ENCODE results near the gene PHLDB1.
"Not testable (repeated sequence)": the region's sequence is repeated elsewhere in the genome, so short reads cannot be mapped to it uniquely, and the experiment has no call there.

Gene PHLDB1

DNA sequence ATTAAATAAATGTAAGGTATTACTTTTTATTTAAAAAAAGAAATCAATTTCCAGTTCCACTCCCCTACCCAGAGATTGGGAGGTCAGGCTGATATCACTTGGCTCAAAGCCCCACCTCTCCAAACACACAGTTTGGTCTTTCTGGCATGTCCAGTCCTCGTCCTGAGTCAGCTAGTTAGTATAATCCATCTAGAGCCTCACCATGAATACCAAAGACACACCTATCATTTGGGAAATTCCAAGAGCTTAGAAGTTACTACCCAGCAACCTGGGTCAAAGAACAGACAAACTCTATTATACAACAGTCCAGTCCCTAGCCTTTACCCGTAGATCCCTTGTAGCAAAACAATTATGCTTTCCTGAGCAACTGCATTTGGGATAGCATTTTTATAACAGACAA is 62.6 kb downstream of the PHLDB1 start:
- Histone ChIP-seq H3K4me1 (0 out of 20 replicates have a peak, but pooled peaks cover 0 to 5% (median 0%) of the 10 kb centered on the region in 10 experiments), H4K20me1 (no peaks in the 10 kb centered on the region), H3K4me3 (no peak overlapping the region), H3K4me2 (no peak overlapping the region), H3K9ac (no peak overlapping the region), H3K27ac (no peak overlapping the region), H3K9me3 (replicated peaks in 1 of 11) (peaks cover 0 to 17% (median 4%) of the 10 kb centered on the region in 11 experiments; a peak in 9 of 22 replicates), H3K36me3 (no peaks in the 10 kb centered on the region), H3K27me3 (no peaks in the 10 kb centered on the region)
- TF ChIP-seq Cebpa-rat (IDR thresholded peaks at IDR 0.05), result no peak

DNA sequence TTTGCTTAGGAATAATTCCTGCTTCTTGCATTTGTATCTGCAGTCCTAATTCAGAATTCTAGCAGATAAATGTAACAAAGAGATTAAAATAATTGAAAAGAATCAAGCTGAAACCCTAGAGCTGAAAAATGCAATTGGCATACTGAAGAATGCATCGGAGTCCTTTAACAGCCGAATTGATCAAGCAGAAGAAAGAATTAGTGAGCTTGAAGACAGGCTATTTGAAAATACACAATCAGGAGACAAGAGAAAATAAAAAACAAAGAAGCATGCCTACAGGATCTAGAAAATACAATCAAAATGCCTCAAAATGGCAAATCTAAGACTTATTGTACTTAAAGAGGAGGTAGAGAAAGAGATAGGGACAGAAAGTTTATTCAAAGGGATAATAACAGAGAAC is 63.8 kb downstream of the PHLDB1 start:
- Histone ChIP-seq H4K20me1 (no peaks in the 10 kb centered on the region), H3K27me3 (no peaks in the 10 kb centered on the region), H3K36me3 (no peaks in the 10 kb centered on the region), H3K4me2 (no peak overlapping the region), H3K27ac (no peak overlapping the region), H3K4me3 (no peak overlapping the region), H3K4me1 (no peaks in the 10 kb centered on the region), H3K9ac (no peak overlapping the region), H3K9me3 (replicated peaks in 1 of 11) (peaks cover 8 to 29% (median 15%) of the 10 kb centered on the region in 11 experiments; a peak in 20 of 22 replicates)
- TF ChIP-seq Cebpa-rat (IDR thresholded peaks at IDR 0.05), result no peak

DNA sequence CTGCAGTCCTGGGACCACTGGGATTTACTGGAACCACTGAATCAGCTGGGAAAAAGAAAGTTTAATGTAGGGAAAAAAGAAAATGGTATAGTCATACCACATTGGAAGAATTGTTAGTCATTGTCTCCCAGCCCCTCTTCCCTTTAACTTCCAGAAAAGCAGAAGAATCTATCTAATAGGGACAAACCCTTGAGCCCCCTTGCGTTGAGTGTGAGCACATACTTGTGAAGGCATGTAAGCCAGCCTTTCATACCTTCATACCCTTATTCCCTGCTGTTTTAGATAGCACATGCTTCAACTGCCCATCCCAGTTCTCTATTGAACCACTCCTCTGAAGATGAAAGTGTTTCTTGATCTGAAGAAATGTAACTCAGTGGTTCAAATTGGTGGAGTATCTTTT is 65.4 kb downstream of the PHLDB1 start:
- Histone ChIP-seq H3K27ac (no peak overlapping the region), H3K4me1 (no peaks in the 10 kb centered on the region), H3K4me3 (no peak overlapping the region), H3K9me3 (replicated peaks in 1 of 11) (peaks cover 8 to 40% (median 22%) of the 10 kb centered on the region in 11 experiments; a peak in 20 of 22 replicates), H4K20me1 (no peaks in the 10 kb centered on the region), H3K4me2 (no peak overlapping the region), H3K36me3 (no peaks in the 10 kb centered on the region), H3K27me3 (no peaks in the 10 kb centered on the region), H3K9ac (no peak overlapping the region)
- no peak for TF ChIP-seq Cebpa-rat (IDR thresholded peaks at IDR 0.05)

DNA sequence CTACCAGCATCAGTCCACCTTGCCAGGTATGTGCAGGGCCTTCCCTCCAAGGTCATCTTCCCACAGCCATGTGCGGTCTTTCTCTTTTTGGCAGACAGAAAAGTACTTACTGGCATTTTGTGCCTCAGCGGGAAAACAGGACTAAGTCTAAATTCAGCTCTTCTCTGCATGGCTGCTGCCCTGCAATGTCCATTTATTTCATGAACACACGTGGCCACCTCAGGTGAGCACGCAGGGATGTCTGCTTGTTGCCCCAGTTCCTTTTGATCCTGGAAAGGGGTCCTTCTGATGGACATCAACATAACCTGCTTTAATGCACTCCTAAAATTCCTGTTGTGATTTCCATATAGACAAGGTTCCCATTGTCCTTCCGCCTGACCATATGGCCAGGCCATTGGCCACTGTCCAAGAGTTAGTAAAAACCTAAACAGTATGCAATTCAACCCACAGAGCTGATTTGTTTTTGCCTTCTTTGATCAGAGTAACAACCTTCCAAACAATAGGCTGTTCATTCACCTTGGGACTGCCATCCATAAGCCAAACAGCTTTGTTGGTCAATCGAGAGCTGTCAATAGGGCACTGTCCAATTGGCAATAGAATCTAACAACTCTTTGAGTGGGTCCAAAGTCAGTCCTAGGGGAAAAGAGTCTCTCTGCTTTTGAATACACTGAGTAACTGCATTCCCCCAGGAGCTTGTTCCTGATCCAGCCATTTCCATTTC is 66.1 kb downstream of the PHLDB1 start:
- Histone ChIP-seq H3K4me3 (no peak overlapping the region), H4K20me1 (no peaks in the 10 kb centered on the region), H3K27me3 (no peaks in the 10 kb centered on the region), H3K4me1 (no peaks in the 10 kb centered on the region), H3K9ac (no peak overlapping the region), H3K36me3 (no peaks in the 10 kb centered on the region), H3K27ac (no peak overlapping the region), H3K4me2 (no peak overlapping the region), H3K9me3 (replicated peaks in 1 of 11) (peaks cover 8 to 40% (median 22%) of the 10 kb centered on the region in 11 experiments; a peak in 20 of 22 replicates)
- TF ChIP-seq Cebpa-rat (IDR thresholded peaks at IDR 0.05), result no peak

DNA sequence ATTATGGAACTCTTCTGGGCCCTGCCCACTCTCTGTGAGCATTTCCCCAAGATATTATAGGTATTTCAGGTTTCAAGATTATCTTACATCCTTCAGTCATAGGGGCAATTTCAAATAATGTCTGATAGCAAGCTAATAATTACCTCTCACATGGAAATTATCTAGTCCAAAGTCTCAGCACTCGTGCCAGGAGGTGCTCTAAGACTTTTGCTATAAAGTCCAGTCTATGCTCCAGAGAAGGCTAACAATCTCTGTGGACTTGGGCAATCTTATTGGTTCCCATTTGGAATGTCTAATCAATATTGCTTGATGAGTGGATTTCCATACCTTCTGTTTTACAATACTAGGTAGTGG is 66.6 kb downstream of the PHLDB1 start:
- Histone ChIP-seq H3K27me3 (no peaks in the 10 kb centered on the region), H3K36me3 (no peaks in the 10 kb centered on the region), H3K4me1 (no peaks in the 10 kb centered on the region), H3K27ac (no peak overlapping the region), H3K4me2 (no peak overlapping the region), H3K4me3 (no peak overlapping the region), H4K20me1 (no peaks in the 10 kb centered on the region), H3K9me3 (replicated peaks in 1 of 11) (peaks cover 8 to 40% (median 22%) of the 10 kb centered on the region in 11 experiments; a peak in 20 of 22 replicates), H3K9ac (no peak overlapping the region)
- TF ChIP-seq Cebpa-rat (IDR thresholded peaks at IDR 0.05), result no peak

DNA sequence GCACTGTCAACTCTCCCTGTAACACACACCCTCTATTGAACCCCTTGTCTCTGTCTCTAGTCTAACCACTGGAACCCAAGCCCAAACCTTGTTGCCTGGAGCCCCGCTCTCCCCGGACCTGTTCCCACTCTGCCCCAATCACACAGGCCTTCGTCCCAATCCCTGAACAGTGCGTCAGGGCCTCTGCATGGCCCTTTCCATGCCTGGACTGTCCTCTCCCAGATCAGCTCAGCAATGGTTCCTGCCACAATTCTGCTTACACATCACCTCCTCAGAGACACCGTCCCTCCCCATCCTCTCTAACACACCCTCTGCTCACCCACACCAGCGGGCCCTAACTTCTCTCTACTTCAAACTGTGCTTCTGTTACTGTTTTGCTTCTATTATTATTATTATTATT is 70.6 kb downstream of the PHLDB1 start:
- Histone ChIP-seq H3K9ac (no peak overlapping the region), H3K4me2 (no peak overlapping the region), H4K20me1 (no peaks in the 10 kb centered on the region), H3K36me3 (no peaks in the 10 kb centered on the region), H3K9me3 (replicated peaks in 1 of 11) (peaks cover 8 to 26% (median 17%) of the 10 kb centered on the region in 11 experiments; a peak in 20 of 22 replicates), H3K27ac (no peak overlapping the region), H3K27me3 (no peaks in the 10 kb centered on the region), H3K4me3 (no peak overlapping the region), H3K4me1 (peaks cover 0 to 8% (median 2%) of the 10 kb centered on the region in 10 experiments; a peak in 5 of 20 replicates)
- TF ChIP-seq Cebpa-rat (IDR thresholded peaks at IDR 0.05), result no peak

DNA sequence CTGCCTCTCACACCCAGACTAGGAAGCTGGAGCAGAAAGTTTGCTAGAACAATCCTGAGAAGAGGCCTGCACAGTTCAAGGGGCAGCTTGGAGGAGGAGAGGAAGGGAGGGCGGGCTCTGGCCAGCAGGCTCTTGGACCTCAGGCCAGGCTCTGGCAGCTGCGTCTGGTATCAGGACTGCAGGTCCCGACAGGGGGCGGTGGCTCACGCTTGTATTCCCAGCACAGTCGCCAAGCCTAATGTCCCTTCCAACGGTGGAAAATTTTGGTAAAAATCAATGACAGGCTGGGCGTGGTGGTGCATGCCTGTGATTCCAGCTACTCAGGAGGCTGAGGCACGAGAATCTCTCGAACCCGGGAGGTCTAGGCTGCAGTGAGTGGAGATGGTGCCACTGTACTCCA is 71.5 kb downstream of the PHLDB1 start:
- H3K36me3 ChIP-seq, H4K20me1 ChIP-seq, H3K27ac ChIP-seq, H3K4me1 ChIP-seq, H3K27me3 ChIP-seq, H3K4me3 ChIP-seq, H3K4me2 ChIP-seq, H3K9ac ChIP-seq: not testable (repeated sequence)
- peaks cover 8 to 26% (median 17%) of the 10 kb centered on the region in 11 experiments; a peak in 20 of 22 replicates for H3K9me3 ChIP-seq (replicated peaks in 1 of 11)

DNA sequence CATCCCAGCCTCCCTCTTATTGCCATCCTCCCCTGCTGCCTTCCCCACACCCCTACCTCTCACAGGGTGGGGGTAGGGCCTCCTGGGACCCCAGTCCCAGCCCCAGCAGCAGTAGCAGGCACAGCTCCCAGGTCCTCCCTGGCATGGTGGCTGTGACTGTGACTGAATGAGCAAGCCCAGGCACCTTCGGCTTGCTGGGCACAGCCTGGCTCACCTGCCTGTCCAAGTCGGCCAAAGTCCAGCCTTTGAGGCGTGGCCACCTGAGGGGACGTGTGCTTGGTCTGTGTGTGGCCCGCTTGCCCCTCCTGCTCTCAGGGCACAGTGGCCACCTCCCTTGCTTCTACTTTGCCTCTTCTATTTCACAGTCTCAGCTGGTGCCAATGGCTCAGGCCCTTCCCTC is 72.1 kb downstream of the PHLDB1 start, which contains the start of gene TREH:
TSS of gene TREH (minus strand) at position 168 of the 400 bp plus-strand sequence. CDS start at position 145, 23 bp downstream.
- H3K9me3 ChIP-seq (replicated peaks in 1 of 11), result peaks cover 8 to 26% (median 17%) of the 10 kb centered on the region in 11 experiments; a peak in 20 of 22 replicates
- H4K20me1 ChIP-seq, result no peaks in the 10 kb centered on the region
- no peak for TF ChIP-seq Cebpa-rat (IDR thresholded peaks at IDR 0.05)
- H3K4me1 ChIP-seq, result peaks cover 0 to 8% (median 2%) of the 10 kb centered on the region in 10 experiments; a peak in 6 of 20 replicates
- H3K27me3 ChIP-seq, result no peaks in the 10 kb centered on the region
- no peak within 1 kb of the TSS for H3K4me2 ChIP-seq
- H3K27ac ChIP-seq, result no peak within 1 kb of the TSS
- no peak within 1 kb of the TSS for H3K9ac ChIP-seq
- H3K36me3 ChIP-seq, result no peaks in the 10 kb centered on the region
- no peak within 1 kb of the TSS for H3K4me3 ChIP-seq

DNA sequence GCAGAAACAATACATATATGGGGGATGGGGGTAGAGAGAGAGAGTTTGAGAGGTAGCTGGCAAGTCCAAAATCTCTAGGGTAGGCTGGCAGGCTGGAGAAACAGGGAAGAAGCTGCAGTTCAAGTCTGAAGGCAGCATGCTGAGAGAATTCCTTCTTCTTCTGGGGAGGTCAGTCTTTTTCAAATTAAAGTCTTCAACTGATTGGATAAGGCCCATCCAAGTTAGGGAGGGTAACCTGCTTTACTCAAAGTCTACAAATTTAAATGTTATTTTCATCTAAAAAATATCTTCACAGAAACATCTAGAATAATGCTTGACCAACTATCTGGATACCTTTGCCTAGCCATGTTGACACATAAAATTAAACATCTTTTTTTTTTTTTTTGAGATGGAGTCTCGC is 75.0 kb downstream of the PHLDB1 start:
- Histone ChIP-seq H3K27ac (no peak overlapping the region), H3K9me3 (replicated peaks in 1 of 11) (0 out of 22 replicates have a peak, but pooled peaks cover 0 to 2% (median 0%) of the 10 kb centered on the region in 11 experiments), H3K4me1 (peaks cover 0 to 13% (median 6%) of the 10 kb centered on the region in 10 experiments; a peak in 12 of 20 replicates), H3K4me2 (no peak overlapping the region), H3K4me3 (no peak overlapping the region), H4K20me1 (no peaks in the 10 kb centered on the region), H3K27me3 (no peaks in the 10 kb centered on the region), H3K9ac (no peak overlapping the region), H3K36me3 (no peaks in the 10 kb centered on the region)
- no peak for TF ChIP-seq Cebpa-rat (IDR thresholded peaks at IDR 0.05)

DNA sequence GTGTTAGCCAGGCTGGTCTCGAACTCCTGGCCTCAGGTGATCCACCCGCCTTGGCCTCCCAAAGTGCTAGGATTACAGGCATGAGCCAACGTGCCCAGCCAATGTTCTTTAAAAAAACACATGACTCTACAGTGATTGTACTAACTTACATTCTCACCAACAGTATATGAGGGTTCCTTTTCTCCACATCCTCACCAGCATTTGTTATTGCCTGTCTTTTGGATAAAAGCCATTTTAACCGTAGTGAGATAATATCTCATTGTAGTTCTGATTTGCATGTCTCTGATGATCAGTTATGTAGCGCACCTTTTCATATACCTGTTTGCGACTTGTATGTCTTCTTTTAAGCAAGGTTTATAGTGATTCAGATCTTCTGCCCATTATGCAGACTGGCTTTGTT is 75.5 kb downstream of the PHLDB1 start:
- H3K4me2 ChIP-seq; H3K4me3 ChIP-seq; H3K27ac ChIP-seq; H3K9me3 ChIP-seq (replicated peaks in 1 of 11); H4K20me1 ChIP-seq; H3K27me3 ChIP-seq; H3K9ac ChIP-seq; H3K36me3 ChIP-seq: not testable (repeated sequence)
- H3K4me1 ChIP-seq, result peaks cover 0 to 13% (median 8%) of the 10 kb centered on the region in 10 experiments; a peak in 15 of 20 replicates
